HL-60/S4 (cell line): ENCODE data around the gene MCOLN2.
"Not testable (repeated sequence)": the region's sequence is repeated elsewhere in the genome, so short reads cannot be mapped to it uniquely, and the experiment has no call there.

Source experiments
- in situ Hi-C: fragments of 300-500 bp; cut with MboI; formaldehyde crosslinking; loops from 2 replicates; pipeline ENCODE4 v1.14.3; 2022; ENCODE audit warnings: low sequenced_read_pairs

Gene MCOLN2

GRCh38 chr1:84944767-84945486 is 52.0 kb downstream of the MCOLN2 start:
- in situ Hi-C loops: loop anchor here (25.0 kb wide), 1 partner anchor 508 kb away; no protein-coding TSS in a partner anchor

GRCh38 chr1:84941843-84942242 is 55.1 kb downstream of the MCOLN2 start:
- in situ Hi-C loops: loop anchor here (25.0 kb wide), 1 partner anchor 505 kb away; no protein-coding TSS in a partner anchor

GRCh38 chr1:84940481-84940880 is 56.4 kb downstream of the MCOLN2 start:
- in situ Hi-C loops: loop anchor here (25.0 kb wide), 1 partner anchor 503 kb away; no protein-coding TSS in a partner anchor

GRCh38 chr1:84939761-84940160 is 57.2 kb downstream of the MCOLN2 start:
- in situ Hi-C loops: loop anchor here (25.0 kb wide), 1 partner anchor 502 kb away; no protein-coding TSS in a partner anchor

GRCh38 chr1:84939151-84939550 is 57.8 kb downstream of the MCOLN2 start:
- in situ Hi-C loops: loop anchor here (25.0 kb wide), 1 partner anchor 502 kb away; no protein-coding TSS in a partner anchor

- in situ Hi-C loops: loop anchor here (25.0 kb wide), 1 partner anchor 499 kb away; no protein-coding TSS in a partner anchor
These were observed 60.6 kb downstream of the MCOLN2 start for GRCh38 chr1:84936116-84936810.

GRCh38 chr1:84933011-84933611 is 63.8 kb downstream of the MCOLN2 start:
- in situ Hi-C loops: loop anchor here (25.0 kb wide), 1 partner anchor 496 kb away; no protein-coding TSS in a partner anchor

GRCh38 chr1:84930831-84931230 is 66.1 kb downstream of the MCOLN2 start:
- in situ Hi-C loops: loop anchor here (25.0 kb wide), 1 partner anchor 494 kb away; no protein-coding TSS in a partner anchor

- in situ Hi-C loops: loop anchor here (25.0 kb wide), 1 partner anchor 493 kb away; no protein-coding TSS in a partner anchor
These were observed 66.6 kb downstream of the MCOLN2 start for GRCh38 chr1:84930329-84930728.

- in situ Hi-C loops: loop anchor here (25.0 kb wide), 1 partner anchor 492 kb away; no protein-coding TSS in a partner anchor
These were observed 67.3 kb downstream of the MCOLN2 start for GRCh38 chr1:84929581-84929980.

GRCh38 chr1:84928979-84929378 is 67.9 kb downstream of the MCOLN2 start:
- in situ Hi-C loops: loop anchor here (25.0 kb wide), 1 partner anchor 492 kb away; no protein-coding TSS in a partner anchor

- in situ Hi-C loops: no loop called here
These were observed 73.6 kb downstream of the MCOLN2 start for GRCh38 chr1:84923317-84923716.

- in situ Hi-C loops: no loop called here
These were observed 76.8 kb downstream of the MCOLN2 start for GRCh38 chr1:84920159-84920558.

GRCh38 chr1:84919461-84919970 is 77.4 kb downstream of the MCOLN2 start:
- in situ Hi-C loops: no loop called here

- in situ Hi-C loops: no loop called here
These were observed 78.1 kb downstream of the MCOLN2 start for GRCh38 chr1:84918726-84919336.

GRCh38 chr1:84916897-84917296 is 80.0 kb downstream of the MCOLN2 start:
- in situ Hi-C loops: no loop called here

- in situ Hi-C loops: no loop called here
These were observed 83.4 kb downstream of the MCOLN2 start for GRCh38 chr1:84913555-84913892.

- in situ Hi-C loops: no loop called here
These were observed 84.0 kb downstream of the MCOLN2 start for GRCh38 chr1:84912726-84913554.

GRCh38 chr1:84908746-84909464 is 88.0 kb downstream of the MCOLN2 start:
- in situ Hi-C loops: not testable (repeated sequence)
